HG03571 (cell line): ENCODE results near the gene PPP1R10.
"Not testable (repeated sequence)": the region's sequence is repeated elsewhere in the genome, so short reads cannot be mapped to it uniquely, and the experiment has no call there.

Experiments
- ATAC-seq: cut with Tn5 transposase; IDR thresholded peaks from one replicate; pipeline ENCODE4 v1.9.1; 2021; ENCODE audit not compliant: unreplicated experiment

The PPP1R10 gene

DNA sequence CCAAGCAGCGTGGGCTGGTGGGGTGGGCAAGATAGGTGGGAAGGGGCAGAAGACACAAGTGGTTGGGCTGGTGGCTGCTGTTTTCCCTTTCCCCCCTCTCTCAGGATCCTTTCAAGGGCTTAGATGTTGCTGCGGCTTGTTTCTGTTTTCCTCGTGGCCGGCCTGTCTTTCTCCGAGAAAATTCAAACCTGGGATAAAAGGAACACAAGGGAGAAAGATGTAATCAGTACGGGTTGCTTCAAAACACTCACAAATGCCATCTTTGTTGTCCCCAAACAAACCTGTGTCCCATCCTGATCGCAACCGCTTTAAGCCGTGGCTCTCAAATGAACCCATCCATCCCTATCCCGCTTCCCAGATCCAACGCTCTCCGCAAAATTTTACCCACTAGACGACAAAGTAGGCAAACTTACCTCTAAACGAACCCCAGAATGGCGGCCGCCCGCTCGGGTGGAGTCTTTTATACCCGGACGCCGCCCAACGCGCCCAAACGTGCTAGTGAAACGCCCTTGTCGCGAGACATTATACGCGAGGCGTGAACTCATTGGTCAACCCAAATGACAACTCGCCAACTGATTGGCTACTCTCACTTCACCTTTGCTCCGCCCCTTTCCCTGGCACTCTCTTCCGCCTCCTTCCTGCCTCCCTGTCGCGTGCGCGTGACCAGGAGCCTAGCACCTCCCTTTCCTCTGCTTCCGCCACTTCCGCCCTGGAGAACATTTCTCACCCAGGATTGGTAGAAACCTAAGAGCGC is at the start of gene PPP1R10:
Gene PPP1R10 (minus strand): TSS at position 433 of the 754 bp plus-strand sequence. CDS start 7,299 bp downstream, outside the sequence.
- peak; percentile 68 for ATAC-seq

DNA sequence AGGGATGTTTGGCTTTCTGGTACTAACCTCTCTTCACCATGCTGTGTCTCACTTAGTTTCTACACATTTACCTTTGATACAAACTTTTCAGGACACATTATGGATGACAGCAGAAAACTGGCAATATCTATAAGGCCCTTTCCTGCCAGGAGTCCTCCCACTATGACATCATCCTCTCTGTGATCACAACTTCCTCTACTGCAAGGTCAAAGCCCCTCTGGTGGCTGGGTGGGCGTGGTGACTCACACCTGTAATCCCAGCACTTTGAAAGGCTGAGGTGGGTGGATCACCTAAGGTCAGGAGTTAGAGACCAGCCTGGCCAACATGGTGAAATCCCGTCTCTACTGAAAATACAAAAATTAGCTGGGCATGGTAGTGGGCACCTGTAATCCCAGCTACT is 49.3 kb upstream of the PPP1R10 start:
- ATAC-seq = not testable (repeated sequence)

DNA sequence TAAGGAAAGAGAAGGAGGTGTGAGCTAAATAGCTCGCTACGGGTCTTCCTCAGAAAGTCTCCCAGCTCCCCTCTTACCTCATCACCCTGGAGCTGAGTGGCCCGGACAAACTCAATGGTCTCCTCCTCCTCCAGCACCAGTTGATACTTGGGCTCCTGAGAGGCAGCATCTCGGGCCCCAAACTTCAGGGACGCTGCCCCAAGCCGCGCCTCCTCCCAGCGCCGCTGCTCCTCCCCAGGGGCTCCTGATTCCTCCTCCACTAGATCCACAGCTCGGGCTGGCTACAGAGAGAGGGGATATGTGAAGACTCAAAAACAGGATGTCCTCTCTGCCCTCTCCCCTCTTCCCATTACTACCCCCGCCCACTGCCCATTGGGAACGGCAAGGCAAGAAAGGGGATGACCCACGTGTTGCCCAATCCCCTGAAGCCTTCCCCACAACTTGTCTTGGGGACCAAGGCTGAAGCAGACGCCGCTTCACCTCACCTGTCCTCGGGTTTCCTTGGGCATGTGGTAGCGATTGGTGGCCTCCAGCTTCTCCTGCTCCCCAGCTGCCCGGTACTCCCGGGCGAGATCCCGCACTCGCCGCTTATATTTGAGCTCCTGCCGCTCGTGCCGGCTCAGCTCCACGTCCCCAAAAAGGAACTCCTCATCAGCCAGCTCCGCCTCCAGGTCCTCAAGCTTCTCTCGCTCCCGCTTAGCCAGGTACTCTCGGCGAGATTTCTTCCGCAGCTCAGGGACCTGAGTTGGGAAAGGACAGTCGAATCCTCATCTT is 48.1 kb upstream of the PPP1R10 start:
- no peak for ATAC-seq

DNA sequence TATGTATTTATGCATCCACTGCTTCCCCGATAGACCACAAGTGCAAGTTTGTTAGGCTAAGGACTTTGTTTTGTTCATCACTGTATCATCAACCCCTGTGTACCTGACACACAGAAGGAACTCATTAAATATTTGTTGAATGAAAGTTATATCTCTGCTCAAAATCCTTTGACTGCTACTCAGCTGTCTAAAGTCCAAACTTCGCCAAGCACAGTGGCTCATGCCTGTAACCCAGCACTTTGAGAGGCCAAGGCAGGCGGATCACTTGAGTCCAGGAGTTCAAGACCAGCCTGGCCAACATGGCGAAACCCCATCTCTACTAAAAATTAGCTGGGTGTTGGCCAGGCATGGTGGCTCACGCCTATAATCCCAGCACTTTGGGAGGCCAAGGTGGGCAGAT is 40.9 kb upstream of the PPP1R10 start:
- ATAC-seq = not testable (repeated sequence)

DNA sequence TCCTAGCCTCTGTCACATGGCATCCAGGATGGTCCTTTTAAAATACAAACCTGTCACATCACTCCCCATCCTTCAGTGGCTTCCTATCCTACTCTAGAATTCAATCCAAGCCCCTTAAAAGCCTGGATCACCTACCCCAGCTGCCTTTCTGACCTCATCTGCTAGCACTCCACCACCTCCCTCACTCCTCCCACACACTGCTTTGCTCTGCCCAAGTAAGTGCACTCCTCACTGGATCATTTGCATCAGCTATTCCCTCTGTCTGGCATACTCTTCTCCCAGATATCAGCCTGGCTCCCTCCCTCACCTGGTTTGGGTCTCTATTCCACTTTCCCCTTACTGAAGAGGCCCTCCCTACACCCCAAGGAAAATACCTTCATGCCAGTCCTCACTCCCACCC is 40.4 kb upstream of the PPP1R10 start:
- no peak for ATAC-seq

DNA sequence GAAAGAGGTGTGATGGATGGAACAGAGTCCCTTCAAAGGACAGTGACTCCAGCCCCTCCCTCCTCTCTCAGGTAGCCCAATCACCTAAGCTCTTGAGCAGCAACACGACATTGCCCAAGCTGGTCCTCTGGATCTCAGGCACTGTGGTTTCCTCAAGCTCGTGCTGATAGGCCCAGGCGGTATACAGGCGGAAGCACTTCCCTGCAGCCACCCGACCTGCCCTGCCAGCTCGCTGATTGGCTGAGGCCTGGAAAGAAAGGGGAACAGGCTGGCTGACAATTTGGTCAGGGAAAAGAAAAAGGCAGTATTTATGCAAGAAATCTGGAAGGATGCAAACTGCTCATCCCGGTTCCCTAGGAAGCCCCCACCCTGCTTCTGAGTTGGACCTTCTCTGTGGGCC is 39.5 kb upstream of the PPP1R10 start:
- ATAC-seq = no peak

GRCh38 chr6:30655743-30656094 is 38.7 kb upstream of the PPP1R10 start:
- ATAC-seq = no peak

GRCh38 chr6:30654798-30655742 is 38.0 kb upstream of the PPP1R10 start:
- ATAC-seq = no peak

GRCh38 chr6:30651143-30651542 is 34.1 kb upstream of the PPP1R10 start:
- no peak for ATAC-seq

- peak; percentile 60 for ATAC-seq
Observed at GRCh38 chr6:30647242-30648116, 30.4 kb upstream of the PPP1R10 start.

GRCh38 chr6:30646450-30647241 is 29.6 kb upstream of the PPP1R10 start, which contains the start of gene C6orf136:
Gene C6orf136 (plus strand): TSS chr6:30647133. CDS start chr6:30647232, 99 bp downstream.
- peak; percentile 39 for ATAC-seq

- ATAC-seq = no peak
Observed at GRCh38 chr6:30645989-30646388, 28.9 kb upstream of the PPP1R10 start.

GRCh38 chr6:30644769-30645168 is 27.7 kb upstream of the PPP1R10 start:
- ATAC-seq = no peak

GRCh38 chr6:30643656-30644055 is 26.6 kb upstream of the PPP1R10 start:
- ATAC-seq = no peak

- ATAC-seq = no peak
Observed at GRCh38 chr6:30641048-30641447, 24.0 kb upstream of the PPP1R10 start.

DNA sequence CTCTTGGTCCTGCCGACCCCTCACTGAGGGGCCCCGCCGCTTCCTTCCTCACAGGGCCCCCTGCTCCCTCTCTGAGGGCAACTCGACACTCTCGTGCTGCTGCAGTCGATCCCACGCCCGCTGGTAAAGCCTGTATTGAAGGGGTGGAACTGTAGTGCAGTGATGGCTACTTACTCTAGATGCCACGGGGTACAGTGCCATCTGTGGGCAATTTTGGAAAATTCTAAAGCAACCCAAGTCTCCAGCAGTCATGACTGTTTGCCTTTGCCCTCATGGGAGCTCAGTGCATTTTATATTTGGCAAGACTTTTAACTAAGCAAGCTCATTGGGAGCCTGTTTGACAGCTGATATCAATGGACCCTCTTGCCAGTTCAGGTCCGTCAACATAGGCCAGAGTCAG is 23.4 kb upstream of the PPP1R10 start:
- no peak for ATAC-seq

GRCh38 chr6:30635834-30636233 is 18.8 kb upstream of the PPP1R10 start:
- no peak for ATAC-seq

- ATAC-seq = peak; percentile 86
Observed at GRCh38 chr6:30626484-30627366, 9.7 kb upstream of the PPP1R10 start, which contains the start of gene ATAT1. Gene ATAT1 (plus strand): TSS chr6:30626874.
